ENCODE measurements around the gene SAMD5.

DNA sequence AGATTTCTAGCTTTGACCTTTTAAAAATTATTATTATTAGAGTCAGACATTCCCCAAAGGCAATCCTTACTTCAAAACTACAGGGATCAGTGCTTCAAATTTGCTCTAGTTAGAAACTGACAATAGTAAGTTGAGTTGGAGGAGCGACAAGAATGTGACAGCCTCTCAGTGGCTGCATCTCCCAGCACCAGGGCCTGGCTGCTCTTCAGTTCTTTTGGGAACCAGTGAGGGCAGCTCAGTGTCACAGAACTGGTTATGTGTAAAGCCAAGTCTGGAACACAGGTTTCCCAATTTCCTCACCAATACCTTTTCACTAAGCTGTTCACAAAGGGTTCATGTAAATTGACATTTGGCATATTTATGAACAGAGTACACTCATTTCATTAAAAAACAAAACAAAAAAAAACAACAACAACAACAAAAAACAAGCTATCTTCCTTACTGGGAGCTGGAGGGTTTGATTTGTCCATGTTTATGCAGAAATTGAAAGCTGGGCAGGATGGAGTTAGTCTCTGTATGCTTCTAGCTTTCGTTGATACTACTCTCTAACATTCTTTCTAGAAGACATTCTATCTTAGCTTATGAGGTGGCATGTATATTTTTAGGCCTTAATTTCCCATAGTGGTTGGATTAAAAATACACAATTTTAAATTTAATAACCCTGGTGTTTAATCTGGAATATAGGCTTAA is 95.0 kb downstream of the SAMD5 start:
- TF ChIP-seq EP300 (conservative IDR thresholded peaks at IDR 0.05; ENCODE audit: poor library complexity, severe bottlenecking) = no peak
- TF ChIP-seq, protein P1, sequence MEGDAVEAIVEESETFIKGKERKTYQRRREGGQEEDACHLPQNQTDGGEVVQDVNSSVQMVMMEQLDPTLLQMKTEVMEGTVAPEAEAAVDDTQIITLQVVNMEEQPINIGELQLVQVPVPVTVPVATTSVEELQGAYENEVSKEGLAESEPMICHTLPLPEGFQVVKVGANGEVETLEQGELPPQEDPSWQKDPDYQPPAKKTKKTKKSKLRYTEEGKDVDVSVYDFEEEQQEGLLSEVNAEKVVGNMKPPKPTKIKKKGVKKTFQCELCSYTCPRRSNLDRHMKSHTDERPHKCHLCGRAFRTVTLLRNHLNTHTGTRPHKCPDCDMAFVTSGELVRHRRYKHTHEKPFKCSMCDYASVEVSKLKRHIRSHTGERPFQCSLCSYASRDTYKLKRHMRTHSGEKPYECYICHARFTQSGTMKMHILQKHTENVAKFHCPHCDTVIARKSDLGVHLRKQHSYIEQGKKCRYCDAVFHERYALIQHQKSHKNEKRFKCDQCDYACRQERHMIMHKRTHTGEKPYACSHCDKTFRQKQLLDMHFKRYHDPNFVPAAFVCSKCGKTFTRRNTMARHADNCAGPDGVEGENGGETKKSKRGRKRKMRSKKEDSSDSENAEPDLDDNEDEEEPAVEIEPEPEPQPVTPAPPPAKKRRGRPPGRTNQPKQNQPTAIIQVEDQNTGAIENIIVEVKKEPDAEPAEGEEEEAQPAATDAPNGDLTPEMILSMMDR (IDR thresholded peaks at IDR 0.05; ENCODE audit: poor library complexity, severe bottlenecking) = no peak
- TF ChIP-seq EZH2 (IDR thresholded peaks at IDR 0.05; ENCODE audit: borderline replicate concordance, insufficient read depth, low read length, poor library complexity, severe bottlenecking) = no peak
- TF ChIP-seq POLR2AphosphoS5 (IDR thresholded peaks at IDR 0.05) = no peak
- TF ChIP-seq TAF1 (IDR thresholded peaks at IDR 0.05; ENCODE audit: low read depth) = no peak
